ENCODE measurements around the gene TMEM150B.

DNA sequence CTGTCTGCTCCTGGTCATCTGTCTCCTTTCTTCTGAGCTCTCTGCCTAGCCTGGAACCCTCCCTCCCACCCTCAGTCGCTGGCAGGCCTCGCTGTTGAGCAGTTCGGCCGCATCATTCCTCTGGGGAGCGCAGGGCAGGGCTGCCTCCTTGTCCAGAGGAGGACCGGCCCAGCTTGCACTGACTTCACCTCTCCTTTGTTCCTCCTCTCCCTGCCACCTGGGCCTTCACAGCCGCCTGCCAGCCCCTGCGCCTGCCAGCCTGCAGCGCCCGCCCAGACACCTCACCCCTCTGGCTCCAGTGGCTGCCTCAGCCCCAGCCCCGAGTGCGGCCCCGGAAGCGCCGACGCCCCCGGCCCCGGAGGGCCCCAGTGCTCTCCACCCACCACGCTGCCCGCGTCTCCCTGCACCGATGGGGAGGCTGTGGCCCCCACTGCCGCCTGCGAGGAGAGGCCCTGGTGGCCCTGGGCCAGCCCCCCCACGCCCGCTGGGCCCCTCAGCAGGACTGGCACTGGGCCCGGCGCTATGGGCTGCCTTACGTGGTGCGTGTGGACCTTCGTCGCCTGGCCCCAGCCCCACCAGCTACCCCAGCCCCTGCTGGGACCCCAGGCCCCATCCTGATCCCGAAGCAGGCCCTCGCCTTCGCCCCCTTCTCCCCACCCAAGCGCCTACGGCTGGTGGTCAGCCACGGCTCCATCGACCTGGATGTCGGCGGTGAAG, 21.7 kb upstream of the TMEM150B start:
- TF ChIP-seq, protein P1, sequence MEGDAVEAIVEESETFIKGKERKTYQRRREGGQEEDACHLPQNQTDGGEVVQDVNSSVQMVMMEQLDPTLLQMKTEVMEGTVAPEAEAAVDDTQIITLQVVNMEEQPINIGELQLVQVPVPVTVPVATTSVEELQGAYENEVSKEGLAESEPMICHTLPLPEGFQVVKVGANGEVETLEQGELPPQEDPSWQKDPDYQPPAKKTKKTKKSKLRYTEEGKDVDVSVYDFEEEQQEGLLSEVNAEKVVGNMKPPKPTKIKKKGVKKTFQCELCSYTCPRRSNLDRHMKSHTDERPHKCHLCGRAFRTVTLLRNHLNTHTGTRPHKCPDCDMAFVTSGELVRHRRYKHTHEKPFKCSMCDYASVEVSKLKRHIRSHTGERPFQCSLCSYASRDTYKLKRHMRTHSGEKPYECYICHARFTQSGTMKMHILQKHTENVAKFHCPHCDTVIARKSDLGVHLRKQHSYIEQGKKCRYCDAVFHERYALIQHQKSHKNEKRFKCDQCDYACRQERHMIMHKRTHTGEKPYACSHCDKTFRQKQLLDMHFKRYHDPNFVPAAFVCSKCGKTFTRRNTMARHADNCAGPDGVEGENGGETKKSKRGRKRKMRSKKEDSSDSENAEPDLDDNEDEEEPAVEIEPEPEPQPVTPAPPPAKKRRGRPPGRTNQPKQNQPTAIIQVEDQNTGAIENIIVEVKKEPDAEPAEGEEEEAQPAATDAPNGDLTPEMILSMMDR (conservative IDR thresholded peaks at IDR 0.05): no peak
- TF ChIP-seq EZH2 (IDR thresholded peaks at IDR 0.05; ENCODE audit: low read depth): no peak

Data from PC-9 (cell line).